DMS 273 (cell line): ENCODE results near the gene EDRF1.

Experiments
- DNase-seq: peaks from one replicate; lab custom pipeline; 2025; ENCODE audit not compliant: unreplicated experiment; lab: John Stamatoyannopoulos, UW

Gene EDRF1

GRCh38 chr10:125785791-125786190, 66.3 kb downstream of the EDRF1 start:
- no peak for DNase-seq

- DNase-seq = no peak
Observed at GRCh38 chr10:125788156-125789034, 68.9 kb downstream of the EDRF1 start.

GRCh38 chr10:125792342-125793300, 73.1 kb downstream of the EDRF1 start:
- DNase-seq = no peak

GRCh38 chr10:125795128-125795527, 75.6 kb downstream of the EDRF1 start:
- DNase-seq = no peak

GRCh38 chr10:125795637-125796190, 76.2 kb downstream of the EDRF1 start:
- DNase-seq = no peak

GRCh38 chr10:125797424-125797823, 77.9 kb downstream of the EDRF1 start:
- DNase-seq = no peak

- no peak for DNase-seq
Observed at GRCh38 chr10:125797994-125798662, 78.6 kb downstream of the EDRF1 start.

GRCh38 chr10:125799451-125800182, 80.1 kb downstream of the EDRF1 start:
- no peak for DNase-seq

GRCh38 chr10:125801574-125801973, 82.1 kb downstream of the EDRF1 start:
- DNase-seq = no peak

GRCh38 chr10:125802131-125802530, 82.6 kb downstream of the EDRF1 start:
- DNase-seq = no peak

GRCh38 chr10:125802739-125803138, 83.2 kb downstream of the EDRF1 start:
- no peak for DNase-seq

GRCh38 chr10:125808047-125808446, 88.5 kb downstream of the EDRF1 start:
- no peak for DNase-seq

- DNase-seq = no peak
Observed at GRCh38 chr10:125811251-125811650, 91.7 kb downstream of the EDRF1 start.

GRCh38 chr10:125812128-125812750, 92.7 kb downstream of the EDRF1 start:
- DNase-seq = no peak
